Activated CD8-positive, alpha-beta memory T cell treated with anti-CD3 and anti-CD28 coated beads, Interleukin-2, amount 50 U/mL, for 48 hours (primary cell): ENCODE data around the gene ANKUB1.
"Not testable (repeated sequence)": the region's sequence is repeated elsewhere in the genome, so short reads cannot be mapped to it uniquely, and the experiment has no call there.

Experiments
- DNase-seq: peaks from one replicate; pipeline ENCODE4 v3.0.0-alpha.2; 2020

Gene ANKUB1, protein sequence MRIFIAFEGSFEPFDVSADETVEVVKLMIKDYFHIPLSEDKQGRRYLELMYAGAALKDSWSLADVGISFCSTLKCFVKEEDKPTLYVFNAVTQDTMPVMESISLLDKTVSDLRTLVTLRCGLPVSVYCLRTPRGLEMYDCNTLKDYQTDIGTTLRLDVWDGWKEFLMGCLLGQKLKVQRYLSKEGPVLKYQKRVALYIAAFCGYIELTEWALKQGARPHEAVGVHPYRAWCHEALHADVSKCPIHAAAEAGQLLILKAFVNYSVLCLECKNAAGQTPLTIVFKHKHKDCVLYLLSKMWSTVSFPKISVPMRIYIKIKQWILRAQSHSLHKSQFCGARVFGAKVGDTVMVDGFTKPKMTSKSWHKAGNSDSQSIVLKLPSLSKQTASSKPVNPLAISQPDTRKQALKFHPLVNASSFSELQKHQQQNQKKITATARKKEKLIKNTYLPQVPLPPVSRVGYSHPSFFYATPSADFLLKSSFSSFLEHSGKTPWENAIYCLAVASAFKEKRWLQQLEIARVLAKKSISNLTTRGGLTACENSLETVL

DNA sequence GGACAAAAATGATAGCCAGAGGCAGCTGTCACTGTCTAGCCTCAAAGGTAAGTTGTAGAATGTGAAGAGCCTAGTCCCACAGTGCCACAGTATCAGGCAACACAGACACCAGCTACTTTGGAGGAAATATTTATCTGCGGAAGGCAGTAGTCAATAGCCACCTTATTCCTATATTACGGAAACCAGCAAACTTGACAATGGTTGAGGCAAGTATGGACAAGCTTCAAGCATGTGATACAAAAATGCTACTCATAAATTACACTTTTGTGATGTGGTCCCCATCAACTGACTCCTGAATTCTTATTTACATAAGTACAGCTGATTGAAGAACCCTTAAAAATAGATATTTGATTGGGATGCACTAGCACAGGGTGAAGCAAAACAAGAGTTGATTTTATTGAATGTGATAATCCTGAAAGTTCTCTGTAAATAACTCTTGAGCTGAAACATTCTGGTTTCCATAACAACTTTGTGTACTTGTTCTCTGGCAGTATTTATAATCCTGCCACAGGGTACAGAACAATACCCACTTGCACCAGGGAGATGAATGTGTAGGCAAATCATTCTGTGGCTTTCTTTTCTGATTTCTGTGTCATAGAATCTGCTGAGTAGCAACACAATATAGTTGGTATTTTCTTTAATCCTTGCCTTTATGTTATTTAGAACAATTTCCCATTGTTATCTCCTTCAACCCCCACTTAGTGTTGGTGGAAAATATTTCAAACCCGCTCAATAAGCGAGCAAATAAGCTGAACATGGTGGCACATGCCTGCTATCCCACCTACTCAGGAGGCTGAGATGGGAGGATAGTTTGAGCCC is at the start of gene ANKUB1:
Gene ANKUB1, minus strand, starts transcription at position 103 of the 819 bp plus-strand sequence. CDS start 188 bp downstream, outside the sequence.
- no peak for DNase-seq

DNA sequence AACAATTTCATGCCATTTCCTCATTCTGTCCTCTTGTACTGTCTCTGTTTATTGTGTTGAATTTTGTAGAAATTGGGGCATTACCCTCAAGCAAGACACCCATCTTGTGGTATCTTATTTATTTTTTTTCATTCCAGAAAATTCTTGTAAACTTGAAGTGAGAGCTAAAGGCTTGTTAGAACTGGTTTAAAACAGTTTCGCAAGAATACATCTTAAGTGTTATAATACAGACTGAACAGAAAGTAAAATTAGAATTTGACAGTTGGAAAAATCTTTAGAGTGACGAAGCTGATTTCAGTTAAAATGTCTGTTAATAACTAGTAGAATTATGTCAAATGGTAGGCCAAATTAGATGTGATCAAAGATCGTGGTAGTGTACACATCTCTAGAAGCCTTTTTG is 47.5 kb upstream of the ANKUB1 start:
- DNase-seq, result no peak

DNA sequence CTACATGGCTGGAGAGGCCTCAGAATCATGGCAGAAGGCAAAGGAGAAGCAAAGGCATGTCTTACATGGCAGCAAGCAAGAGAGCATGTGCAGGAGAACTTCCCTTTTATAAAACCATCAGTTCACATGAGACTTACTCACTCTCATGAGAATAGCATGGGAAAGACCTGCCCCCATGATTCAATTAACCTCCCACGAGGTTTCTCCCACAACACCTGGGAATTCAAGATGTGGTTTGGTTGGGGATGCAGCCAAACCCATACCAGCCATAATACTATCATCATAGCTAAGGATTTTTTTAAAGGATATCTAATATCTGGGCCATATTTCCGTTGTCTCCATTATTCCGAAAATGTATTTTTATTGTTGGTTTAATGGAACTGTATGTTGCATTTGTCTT is 47.1 kb upstream of the ANKUB1 start:
- DNase-seq, result not testable (repeated sequence)

DNA sequence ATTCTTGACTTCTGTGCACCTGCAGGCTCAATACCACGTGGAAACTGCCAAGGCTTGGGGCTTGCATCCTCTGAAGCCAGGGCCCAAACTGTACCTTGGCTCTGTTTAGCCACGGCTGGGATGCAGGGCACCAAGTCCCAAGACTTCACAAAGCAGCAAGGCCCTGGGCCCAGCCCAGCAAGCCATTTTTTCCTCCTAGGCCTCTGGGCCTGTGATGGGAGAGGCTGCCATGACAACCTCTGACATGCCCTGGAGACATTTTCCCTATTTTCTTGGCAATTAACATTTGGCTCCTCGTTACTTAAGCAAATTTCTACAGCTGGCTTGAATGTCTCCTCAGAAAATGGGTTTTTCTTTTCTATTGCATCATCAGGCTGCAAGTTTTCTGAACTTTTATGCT is 46.1 kb upstream of the ANKUB1 start:
- DNase-seq, result not testable (repeated sequence)

DNA sequence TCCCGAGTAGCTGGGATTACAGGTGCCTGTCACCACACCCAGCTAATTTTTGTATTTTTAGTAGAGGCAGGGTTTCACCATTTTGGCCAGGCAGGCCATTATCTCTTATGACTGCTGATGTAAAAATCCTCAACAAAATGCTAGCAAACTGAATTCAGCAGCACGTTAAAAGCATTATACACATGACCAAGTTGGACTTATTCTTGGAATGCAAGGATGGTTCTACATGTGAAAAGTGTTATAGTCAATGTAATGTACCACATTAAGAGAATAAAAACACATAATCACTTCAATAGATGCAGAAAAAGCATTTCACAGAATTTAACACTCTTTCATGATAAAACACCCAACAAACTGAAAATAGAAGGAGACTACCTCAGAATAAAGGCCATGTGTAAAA is 40.9 kb upstream of the ANKUB1 start:
- no peak for DNase-seq

DNA sequence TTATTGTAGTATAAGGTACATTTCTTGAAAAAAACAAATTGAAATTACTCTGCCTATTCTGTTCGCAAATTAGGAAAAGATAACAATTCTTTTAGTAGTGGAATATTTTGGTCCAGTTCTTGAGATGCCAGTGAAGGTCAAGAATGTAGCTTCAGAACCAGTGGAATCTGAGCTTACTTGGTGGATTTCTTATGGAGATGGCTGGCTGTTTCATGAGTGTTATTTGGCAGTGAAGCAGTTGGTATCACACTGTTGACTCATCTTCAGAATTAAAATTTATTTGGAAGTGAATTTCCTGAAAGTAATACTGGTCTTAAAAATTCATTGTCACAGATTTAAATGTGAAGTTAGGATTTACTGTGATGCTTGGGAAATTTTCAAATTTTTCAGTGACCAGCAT is 39.7 kb upstream of the ANKUB1 start:
- DNase-seq, result no peak

DNA sequence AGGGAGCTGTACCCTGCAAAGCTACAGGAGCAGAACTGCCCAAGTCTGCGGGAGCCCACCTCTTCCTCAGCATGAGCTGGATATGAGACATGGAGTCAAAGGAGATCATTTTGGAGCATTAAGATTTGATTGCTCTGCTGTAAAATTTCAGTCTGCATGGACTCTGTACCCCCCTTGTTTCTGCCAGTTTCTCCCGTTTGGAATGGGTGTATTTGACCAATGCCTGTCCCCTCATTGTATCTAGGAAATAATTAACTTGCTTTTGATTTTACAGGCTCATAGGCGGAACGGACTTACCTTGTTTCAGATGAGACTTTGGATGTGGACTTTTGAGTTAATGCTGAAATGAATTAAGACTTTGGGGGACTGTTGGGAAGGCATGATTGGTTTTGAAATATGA is 39.0 kb upstream of the ANKUB1 start:
- no peak for DNase-seq

DNA sequence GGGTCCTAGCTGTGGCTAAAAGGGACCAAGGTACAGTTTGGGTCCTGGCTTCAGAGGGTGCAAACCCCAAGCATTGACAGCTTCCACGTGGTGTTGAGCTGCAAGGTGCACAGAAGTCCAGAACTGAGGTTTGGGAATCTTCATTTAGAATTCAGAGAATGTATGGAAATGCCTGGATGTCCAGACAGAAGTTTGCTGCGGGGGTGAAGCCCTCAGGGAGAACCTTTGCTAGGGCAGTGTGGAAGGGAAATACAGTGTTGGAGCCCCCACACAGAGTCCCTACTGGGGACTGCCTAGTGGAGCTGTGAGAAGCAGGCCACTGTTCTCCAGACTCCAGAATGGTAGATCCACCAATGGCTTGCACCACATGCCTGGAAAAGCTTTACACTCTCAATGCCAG is 38.5 kb upstream of the ANKUB1 start:
- no peak for DNase-seq

DNA sequence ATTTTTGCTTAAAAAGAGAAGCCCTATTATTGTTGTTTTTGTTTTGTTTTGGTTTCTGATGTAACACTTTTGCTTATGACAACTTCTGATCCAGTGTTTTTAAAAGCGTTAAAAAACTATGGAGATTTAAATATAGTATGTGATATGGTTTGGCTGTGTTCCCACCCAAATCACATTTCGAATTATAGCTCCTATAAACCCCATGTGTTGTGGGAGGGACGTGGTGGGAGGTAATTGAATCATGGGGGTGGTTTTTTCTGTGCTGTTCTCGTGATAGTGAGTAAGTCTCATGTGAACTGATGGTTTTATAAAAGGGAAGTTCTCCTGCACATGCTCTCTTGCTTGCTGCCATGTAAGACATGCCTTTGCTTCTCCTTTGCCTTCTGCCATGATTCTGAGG is 37.3 kb upstream of the ANKUB1 start:
- DNase-seq, result not testable (repeated sequence)

DNA sequence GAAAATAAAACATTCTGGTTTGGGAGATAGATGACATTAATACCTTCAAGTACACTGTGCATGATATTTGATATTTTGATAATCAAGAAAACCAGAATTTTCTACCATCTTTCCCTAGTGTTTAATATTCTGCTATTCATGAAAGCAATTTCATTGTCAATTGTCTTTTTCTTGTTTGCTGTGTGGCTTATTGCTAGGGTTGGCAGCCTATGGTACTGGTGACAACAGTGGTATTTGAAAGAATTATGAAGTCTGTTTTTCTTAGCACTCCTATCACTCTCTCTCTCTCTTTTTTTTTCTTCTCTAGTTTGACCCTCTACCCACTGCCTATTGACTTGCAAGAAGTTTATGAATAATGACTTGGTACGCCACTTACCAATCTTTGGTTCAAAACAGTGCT is 36.0 kb upstream of the ANKUB1 start:
- no peak for DNase-seq

DNA sequence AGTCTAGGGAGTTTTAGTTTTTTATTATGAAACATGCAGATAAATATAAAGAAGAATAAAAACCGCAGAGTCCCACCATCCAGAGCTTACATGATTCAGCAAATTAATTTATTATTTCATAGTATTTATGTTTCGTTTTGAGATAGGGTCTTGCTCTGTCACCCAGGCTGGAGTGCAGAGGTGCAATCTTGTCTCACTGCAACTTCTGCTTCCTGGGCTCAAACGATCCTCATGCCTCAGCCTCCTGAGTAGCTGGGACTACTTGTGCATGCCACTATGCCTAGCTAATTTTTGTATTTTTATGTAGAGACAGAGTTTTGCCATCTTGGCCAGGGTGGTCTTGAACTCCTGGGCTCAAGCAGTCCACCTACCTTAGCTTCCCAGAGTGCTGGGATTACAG is 34.3 kb upstream of the ANKUB1 start:
- no peak for DNase-seq

DNA sequence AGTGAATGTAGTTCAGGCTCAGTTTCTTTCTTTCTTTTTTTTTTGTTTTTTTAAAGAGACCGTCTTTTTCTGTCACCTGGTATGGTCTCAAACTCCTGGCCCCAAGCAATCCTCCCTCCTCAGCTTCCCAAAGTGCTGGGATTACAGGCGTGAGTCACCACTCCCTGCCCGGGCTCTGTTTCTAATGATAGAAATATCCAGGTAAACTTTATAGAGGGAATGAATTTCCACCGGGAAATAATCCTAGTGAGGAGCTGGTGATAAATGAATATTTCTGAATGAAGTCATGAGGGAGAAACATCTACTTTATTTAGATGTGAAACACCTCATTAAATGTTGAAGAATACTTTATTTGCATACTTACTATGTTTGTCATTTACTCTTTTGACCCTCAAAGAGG is 27.8 kb upstream of the ANKUB1 start:
- no peak for DNase-seq

DNA sequence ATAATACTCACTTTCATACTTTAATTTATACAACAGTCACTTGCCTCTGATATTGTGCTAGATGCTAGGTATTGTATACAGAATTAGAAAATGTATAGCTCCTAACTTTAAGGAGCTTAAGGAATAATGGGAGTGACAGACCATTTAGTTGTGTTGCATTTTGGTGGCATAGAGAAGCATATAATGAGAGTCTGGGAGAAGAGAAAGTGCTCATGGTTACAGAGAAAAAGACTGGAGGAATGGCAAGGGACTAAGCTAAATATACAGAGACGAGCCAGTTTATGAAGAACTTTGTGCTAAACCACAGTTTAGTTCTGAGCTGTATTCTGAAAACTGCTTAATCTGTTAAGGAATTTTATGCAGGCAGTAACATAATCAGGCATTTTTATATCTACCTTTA is 27.1 kb upstream of the ANKUB1 start:
- no peak for DNase-seq

DNA sequence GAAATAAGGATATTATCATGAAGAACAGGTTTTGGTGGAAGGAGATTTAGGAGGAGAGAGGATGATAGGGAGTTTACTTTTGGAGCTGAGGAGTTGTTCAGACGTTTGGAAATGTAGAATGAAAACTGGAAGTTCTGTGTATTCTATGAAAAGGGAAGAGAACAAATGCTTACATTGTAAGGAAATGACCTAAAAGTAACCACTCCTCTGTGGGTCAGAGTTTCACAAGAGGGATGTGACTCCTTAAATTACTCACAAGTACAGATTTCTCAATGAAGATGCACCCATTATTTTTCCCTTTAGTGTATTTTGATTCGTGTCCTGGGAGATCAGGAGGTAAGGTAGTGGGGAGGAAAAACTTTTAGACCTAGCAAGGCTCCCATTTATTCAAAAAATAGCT is 24.6 kb upstream of the ANKUB1 start:
- no peak for DNase-seq

DNA sequence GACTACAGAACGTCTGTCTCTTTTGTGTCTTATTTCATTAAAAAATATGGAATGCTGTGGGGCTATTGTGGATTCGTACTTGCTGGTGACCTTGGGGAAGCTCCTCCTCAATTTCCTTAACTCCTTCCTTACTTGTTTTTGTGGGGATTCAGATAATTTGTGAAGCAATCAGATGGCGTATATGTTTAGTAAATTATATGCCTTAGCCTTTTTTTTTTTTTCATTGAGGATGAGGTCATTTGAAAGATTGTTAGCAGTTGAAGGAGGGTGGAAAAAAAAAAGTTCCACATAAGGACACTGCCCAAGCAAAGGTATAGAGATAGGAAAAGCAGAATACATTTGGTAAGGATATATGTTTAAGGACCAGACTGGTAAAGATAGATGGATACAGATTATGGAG is 24.0 kb upstream of the ANKUB1 start:
- DNase-seq, result no peak

DNA sequence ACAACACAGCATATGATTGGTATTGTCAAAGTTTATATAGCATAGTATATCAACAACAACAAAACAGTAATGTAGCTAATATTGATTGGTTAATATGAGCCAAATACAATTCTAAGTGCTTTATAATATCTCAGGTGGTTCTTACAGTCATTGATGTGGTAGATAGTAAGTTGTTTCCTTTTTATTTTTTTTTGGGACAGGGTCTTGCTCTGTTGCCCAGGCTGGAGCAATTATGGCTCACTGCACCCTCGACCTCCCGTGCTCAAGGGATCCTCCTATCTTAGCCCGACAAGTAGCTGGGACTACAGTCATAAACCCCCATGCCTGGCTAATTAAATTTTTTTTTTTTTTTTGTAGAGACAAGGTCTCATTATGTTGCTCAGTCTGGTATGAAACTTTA is 23.4 kb upstream of the ANKUB1 start:
- no peak for DNase-seq

DNA sequence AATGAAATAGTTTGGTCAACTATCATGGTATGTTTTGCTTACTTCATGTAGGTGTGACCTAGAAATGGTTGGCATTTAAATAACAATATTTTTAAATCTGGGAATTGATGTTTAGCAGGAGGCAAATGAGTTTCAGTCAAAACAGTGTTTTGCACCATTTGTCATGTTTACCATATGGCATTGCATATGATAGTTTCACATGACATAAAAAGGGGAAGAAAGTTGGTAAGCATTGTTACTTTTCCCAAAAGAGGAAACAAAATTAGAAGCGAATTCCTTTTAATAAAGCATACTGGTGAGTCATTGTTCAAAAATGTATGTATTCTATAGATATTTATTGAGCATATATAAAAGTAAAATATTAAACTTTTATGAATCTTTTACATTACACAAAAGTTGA is 23.0 kb upstream of the ANKUB1 start:
- DNase-seq, result no peak

DNA sequence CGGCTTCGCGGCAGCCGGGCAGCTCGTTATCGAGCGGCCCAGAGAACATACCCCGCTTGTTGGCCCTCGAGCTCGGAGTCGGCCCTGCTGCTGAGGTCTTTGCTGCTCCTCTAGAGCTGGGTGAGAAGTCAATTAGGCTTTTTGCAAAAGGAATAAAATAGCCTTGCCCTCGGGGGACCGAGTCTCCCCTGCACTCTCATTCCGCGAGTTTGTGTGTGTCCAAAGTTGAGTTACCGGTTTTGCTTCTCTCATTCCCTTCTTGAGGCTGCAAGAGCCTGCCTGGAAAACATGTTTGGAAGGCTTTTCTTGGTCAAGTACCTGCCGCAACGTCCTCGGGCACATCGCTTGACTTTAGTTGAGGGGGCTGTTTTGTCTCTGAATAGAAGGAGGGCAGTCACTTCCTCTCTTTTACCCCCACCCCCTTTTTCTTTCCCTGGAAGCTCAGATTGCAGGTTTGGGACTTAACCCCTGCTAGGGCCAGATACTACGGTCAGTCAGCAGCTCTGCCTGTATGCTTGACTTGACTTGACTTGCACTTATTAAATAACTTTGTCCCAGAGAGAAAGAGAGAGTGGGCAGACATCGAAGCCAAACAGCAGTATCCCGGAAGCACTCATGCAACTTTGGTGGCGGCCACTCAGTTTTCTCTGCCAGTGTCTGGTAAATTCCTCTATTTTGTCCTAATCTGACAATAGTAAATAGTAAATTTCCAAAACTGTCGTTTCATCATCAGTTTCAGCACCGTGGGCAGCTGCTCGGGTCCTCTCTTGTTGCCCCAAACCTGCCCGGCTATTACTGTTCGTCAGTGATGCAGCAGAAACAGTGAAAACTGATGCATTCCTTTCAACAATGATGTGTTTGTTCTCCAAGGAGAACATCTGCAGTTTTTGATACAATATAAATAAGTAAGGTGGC is 21.3 kb upstream of the ANKUB1 start:
- no peak for DNase-seq

DNA sequence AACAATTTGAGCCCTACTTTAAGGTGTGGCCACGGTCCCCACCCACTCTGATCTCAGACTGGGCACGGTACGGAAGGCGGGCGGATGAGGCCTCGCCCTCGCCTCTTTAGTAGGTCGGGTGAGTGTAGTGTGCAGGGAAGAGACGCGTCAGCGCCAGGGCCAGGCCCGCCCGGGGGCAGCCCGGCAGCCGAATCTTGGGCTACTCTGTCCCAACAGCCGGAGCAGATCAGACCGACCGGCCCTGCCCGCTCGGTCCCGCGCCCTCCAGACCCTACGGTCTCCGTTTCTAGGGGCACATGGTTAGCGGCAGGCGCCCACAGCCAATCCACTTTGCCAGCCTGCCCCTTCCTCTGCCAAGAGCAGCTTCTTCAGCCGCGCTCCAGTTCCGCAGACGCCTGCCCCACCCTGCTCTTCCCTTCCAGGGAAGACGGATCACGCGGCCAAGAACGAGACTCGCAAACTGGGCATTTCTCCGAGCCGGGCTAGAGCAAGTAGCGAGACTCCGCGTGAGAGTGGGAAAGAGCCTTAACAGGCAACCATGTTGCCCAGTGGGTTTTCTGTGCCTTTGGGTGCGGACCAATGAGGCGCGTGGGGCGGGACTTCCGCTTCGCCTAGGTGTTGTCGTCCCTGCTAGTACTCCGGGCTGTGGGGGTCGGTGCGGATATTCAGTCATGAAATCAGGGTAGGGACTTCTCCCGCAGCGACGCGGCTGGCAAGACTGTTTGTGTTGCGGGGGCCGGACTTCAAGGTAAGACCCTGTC is 20.4 kb upstream of the ANKUB1 start, which contains the start of gene RNF13:
Gene RNF13, plus strand, starts transcription at position 610 of the 761 bp plus-strand sequence. CDS start 32,812 bp downstream, outside the sequence.
- DNase-seq, result peak; percentile 93

DNA sequence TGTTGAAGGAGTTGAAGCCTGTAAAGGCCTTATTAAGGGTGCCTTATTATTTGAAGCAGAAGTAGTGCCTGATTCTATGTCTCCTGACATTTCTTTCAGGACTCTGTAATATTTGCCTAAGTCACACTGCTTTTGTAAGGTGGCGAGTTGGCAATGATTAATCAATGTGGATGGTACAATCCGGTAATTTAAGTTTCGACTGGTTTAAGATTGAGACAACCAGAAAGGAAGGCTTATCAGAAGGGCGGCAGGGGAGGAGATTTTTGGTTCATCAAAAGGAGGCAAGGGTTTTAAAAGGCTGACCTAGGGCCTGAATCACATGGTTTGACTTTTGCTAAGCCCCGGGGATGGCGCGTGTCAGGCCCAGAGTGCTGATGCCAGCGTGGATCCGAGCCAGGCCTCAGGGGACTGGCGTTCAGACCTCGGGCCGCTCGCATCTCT is 19.8 kb upstream of the ANKUB1 start:
- DNase-seq, result no peak

DNA sequence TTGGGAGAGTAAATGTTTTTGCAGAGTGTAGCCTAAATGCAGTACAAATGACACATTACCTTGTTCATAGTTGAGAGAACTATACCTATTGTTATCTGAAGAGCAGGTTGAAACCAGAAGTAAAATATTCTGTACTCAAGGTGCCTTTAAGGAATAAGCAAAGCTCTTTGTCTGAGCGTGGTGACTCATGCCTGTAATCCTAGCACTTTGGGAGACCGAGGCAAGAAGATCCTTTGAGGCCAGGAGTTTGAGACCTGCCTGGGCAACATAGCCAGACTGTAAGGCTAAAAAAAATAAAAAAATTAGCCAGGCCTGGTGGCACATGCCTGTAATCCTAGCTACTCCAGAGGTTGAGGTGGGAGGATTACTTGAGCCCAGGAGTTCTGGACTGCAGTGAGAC is 18.5 kb upstream of the ANKUB1 start:
- no peak for DNase-seq

DNA sequence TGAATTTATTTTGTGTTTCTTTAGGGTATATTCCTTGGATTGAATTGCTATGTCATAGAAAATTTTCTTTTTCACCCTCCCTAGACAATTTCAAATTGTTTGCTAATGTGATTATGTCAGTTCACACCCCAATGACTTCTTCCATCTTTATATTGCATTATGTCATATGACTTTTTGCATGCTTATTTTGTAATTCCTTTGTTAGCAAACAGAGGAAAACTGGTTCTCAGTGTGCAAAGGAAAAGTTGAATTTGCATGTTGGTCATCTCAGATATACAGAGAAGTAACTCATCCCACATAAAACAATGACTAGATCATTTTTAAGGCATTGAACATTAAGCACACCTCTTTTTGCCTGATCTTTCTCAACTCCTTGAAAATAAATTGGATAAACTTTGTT is 17.3 kb upstream of the ANKUB1 start:
- no peak for DNase-seq
